Aorta (tissue), 5 donors: Measurements from ENCODE around the gene GMFB. TPM values are rescaled to one million over a fixed set of nuclear protein-coding genes. Genes with fewer than 3 reads are reported as not detected.
A peak's percentile ranks its signal among the peaks of the same experiment; 100 is the strongest.
"Not testable (repeated sequence)": the region's sequence is repeated elsewhere in the genome, so short reads cannot be mapped to it uniquely, and the experiment has no call there.

ENCODE experiments used
- ATAC-seq: fragments of 200-7000 bp; cut with Tn5 transposase; one replicate; pipeline ENCODE4 v1.9.1; 2022; ENCODE audit warnings: moderate library complexity; ENCODE audit not compliant: low FRiP score
- DNase-seq, 2 donors: peaks; one replicate each; pipeline ENCODE4 v3.0.0-alpha.2; 2020
- H3K27ac ChIP-seq, 2 donors: one replicate each; pipeline ENCODE4 v1.5.1; 2013; ENCODE audit warnings: low read length in 2 of 2, mild to moderate bottlenecking in 2 of 2, moderate library complexity in 2 of 2, control low read depth in 1 of 2, inconsistent platforms in 1 of 2, low read depth in 1 of 2
- H3K27me3 ChIP-seq, 2 donors: one replicate each; pipeline ENCODE4 v1.6.1; 2013; ENCODE audit warnings: control low read depth in 1 of 2, low read length in 1 of 2, mild to moderate bottlenecking in 1 of 2, moderate library complexity in 1 of 2; ENCODE audit not compliant: insufficient read depth in 2 of 2, control insufficient read depth in 1 of 2
- H3K36me3 ChIP-seq, 2 donors: one replicate each; pipeline ENCODE4 v1.6.1; 2013; ENCODE audit warnings: control low read depth in 1 of 2, low read length in 1 of 2, mild to moderate bottlenecking in 1 of 2; ENCODE audit not compliant: insufficient read depth in 2 of 2, control insufficient read depth in 1 of 2
- H3K4me1 ChIP-seq, 2 donors: one replicate each; pipeline ENCODE4 v1.6.1; 2013; ENCODE audit warnings: low read length in 2 of 2, control low read depth in 1 of 2, mild to moderate bottlenecking in 1 of 2, moderate library complexity in 1 of 2; ENCODE audit not compliant: insufficient read depth in 2 of 2, control insufficient read depth in 1 of 2
- H3K4me3 ChIP-seq, 2 donors: one replicate each; pipeline ENCODE4 v1.5.1; 2013; ENCODE audit warnings: low read length in 2 of 2, control low read depth in 1 of 2, mild to moderate bottlenecking in 1 of 2
- H3K9me3 ChIP-seq: one replicate; pipeline ENCODE4 v1.6.1; 2013; ENCODE audit warnings: mild to moderate bottlenecking, low read length; ENCODE audit not compliant: control insufficient read depth
- WGBS, 2 donors: extraction: QIAGEN DNeasy Blood & Tissue Kit; methylation state at CpG; one replicate each; pipeline ENCODE4 v1.1.7; 2013; 5-methylcytosine and 5-hydroxymethylcytosine counted together
- intact Hi-C, 2 donors: fragments of 100-400 bp; cut with DNase I; formaldehyde crosslinking; loops; one replicate each; pipeline versions ENCODE4 v1.14.2 to v1.15.0; 2022
- polyA plus RNA-seq, 2 donors: library from polyadenylated mRNA; stranded (reverse); fragments of 200-250 nt; gene quantifications; one replicate each; pipeline ENCODE4 v1.2.3, GENCODE V29; 2013
- total RNA-seq, 2 donors: library from RNA; stranded (reverse); fragmentation: NEBNext Ultra II Directional; extraction: Animal tissue kit (Norgen Biotek cat#: 25700); gene quantifications; one replicate each; pipeline ENCODE4 v1.2.1, GENCODE V29; 2021
- donor health status: healthy with polysubstance abuse.
- donor health status: Bipolar disorder and iron deficiency.
- donor health status: DM: no; HTN: no; CAD: no.
- donor health status: DM: no; HTN: no; CAD: no.
- donor health status: DM: yes; HTN: yes; CAD: no.

Gene GMFB
- total and polyA plus RNA-seq, 4 donors = 11.9 to 40.2 (median 34.6) TPM

DNA sequence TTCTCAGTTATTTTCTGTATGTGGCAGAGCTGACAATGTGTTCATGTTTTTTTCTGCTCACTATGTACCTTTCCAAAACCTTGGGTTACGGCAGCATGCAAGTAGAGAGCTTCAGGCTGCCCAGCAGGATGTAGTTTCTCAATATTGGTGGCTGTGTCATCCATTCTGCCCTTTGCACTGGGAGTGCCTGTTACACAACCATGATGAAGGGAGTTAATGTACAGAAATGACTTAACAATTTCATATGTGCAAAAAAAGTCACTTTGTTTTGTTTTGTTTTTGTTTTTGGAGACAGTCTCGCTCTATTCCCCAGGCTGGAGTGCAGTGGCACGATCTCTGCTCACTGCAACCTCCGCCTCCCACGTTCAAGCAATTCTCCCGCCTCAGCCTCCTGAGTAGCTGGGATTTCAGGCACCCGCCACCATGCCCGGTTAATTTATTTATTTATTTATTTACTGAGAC lies 41.5 kb downstream of the GMFB start:
- Histone ChIP-seq H3K4me3 (no peak overlapping the region), H3K9me3 (no peaks in the 10 kb centered on the region), H3K27me3 (no peaks in the 10 kb centered on the region), H3K4me1 (no peaks in the 10 kb centered on the region), H3K27ac (no peak overlapping the region), H3K36me3 (no peaks in the 10 kb centered on the region)
- no peak for DNase-seq
- intact Hi-C loops = no loop called here
- 93 to 95% methylated on average over 8 of the region's 8 CpGs for WGBS, 2 donors
- ATAC-seq = no peak

DNA sequence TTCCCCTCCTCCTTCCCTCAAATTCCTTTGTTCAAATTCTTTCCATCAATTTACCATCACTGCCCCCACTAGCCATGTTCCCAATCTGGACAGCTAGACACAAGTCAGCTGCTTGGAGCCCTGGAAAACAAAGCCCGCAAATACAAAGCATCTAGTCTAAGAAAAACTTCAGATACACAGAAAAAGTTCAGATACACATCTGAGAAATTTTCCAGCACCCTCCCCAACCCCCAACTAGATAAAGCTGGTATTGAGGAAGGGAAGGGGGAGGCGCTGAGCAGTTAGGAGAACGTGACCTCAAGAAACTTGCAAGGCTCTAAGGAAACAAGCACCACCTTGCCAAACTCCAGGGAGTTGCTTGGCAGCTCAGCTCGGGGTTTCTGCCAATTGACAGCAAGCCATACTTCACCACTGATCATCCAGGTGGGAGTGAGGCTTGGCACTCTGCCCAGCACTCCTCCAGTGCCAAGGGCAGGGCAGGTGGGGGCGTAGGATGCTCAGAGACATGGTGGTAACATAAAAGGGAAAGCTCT lies 42.6 kb downstream of the GMFB start:
- ATAC-seq = no peak
- WGBS, 2 donors = 12 to 17% methylated on average over 5 of the region's 5 CpGs
- intact Hi-C loops = no loop called here
- Histone ChIP-seq H3K9me3 (no peaks in the 10 kb centered on the region), H3K27ac (no peak overlapping the region), H3K27me3 (no peaks in the 10 kb centered on the region), H3K4me3 (no peak overlapping the region), H3K4me1 (no peaks in the 10 kb centered on the region), H3K36me3 (no peaks in the 10 kb centered on the region)
- no peak for DNase-seq

DNA sequence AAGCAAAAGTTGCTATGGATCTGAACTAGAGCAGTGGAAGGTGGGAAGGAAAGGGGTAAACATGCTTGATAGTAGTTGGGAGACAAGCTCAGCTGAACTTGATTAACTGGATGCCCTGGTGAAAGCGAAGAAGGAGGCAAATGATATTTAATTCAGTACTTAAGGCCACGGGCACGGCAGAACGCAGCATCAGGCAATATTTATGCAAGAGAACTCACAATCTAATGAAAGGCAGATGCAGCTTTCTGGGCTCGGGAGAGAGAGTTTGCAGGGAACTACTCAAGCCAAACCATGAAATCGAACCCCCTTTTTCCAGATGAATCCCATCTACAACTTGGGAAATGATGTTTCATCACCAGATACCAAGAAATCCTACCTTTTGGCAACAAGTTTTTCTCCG lies 44.1 kb downstream of the GMFB start:
- Histone ChIP-seq H3K27me3 (no peaks in the 10 kb centered on the region), H3K9me3 (no peaks in the 10 kb centered on the region), H3K4me3 (no peak overlapping the region), H3K4me1 (peaks cover 0 to 4% of the 10 kb centered on the region in 2 donors), H3K27ac (no peak overlapping the region), H3K36me3 (no peaks in the 10 kb centered on the region)
- DNase-seq (no peak), ATAC-seq (no peak)
- WGBS, 2 donors = 80 to 85% methylated on average over 7 of the region's 7 CpGs
- intact Hi-C loops = loop anchor here in 1 of 2 donors (5.0 kb wide), 1 partner anchor 77 kb away; no protein-coding TSS in a partner anchor

DNA sequence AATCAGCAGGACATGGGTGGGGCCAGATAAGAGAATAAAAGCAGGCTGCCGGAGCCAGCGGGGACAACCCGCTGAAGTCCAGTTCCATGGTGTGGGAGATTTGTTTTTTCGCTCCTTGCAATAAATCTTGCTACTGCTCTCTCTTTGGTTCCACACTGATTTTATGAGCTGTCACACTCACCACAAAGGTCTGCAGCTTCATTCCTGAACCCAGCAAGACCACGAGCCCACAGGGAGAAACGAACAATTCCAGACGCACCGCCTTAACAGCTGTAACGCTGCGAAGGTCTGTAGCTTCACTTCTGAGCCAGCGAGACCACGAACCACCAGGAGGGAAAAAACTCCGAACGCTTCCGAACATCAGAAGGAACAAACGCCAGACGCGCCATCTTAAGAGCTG lies 44.8 kb downstream of the GMFB start:
- intact Hi-C loops = loop anchor here in 1 of 2 donors (5.0 kb wide), 1 partner anchor 77 kb away; no protein-coding TSS in a partner anchor
- Histone ChIP-seq H3K9me3 (no peaks in the 10 kb centered on the region), H3K4me1 (peaks cover 0 to 6% of the 10 kb centered on the region in 2 donors), H3K27me3 (no peaks in the 10 kb centered on the region), H3K36me3 (no peaks in the 10 kb centered on the region), H3K4me3 (no peak overlapping the region), H3K27ac (no peak overlapping the region)
- ATAC-seq (no peak), DNase-seq (no peak)
- WGBS, 2 donors = 72 to 85% methylated on average over 18 of the region's 18 CpGs

DNA sequence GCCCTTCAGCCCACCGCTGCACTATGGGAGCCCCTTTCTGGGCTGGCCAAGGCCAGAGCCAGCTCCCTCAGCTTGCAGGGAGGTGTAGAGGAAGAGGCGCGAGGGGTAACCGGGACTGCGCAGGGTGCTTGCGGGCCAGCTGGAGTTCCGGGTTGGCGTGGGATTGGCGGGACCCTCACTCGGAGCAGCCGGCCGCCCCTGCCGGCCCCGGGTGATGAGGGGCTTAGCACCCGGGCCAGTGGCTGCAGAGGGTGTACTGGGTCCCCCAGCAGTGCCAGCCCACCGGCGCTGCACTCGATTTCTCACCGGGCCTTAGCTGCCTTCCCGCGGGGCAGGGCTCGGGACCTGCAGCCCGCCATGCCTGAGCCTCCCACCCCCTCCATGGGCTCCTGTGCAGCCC lies 45.8 kb downstream of the GMFB start:
- not testable (repeated sequence) for H3K27me3 ChIP-seq, ATAC-seq, H3K4me1 ChIP-seq, H3K4me3 ChIP-seq, DNase-seq, H3K9me3 ChIP-seq, H3K36me3 ChIP-seq, H3K27ac ChIP-seq
- 96 to 97% methylated on average over 15 to 22 of the region's 23 CpGs for WGBS, 2 donors
- intact Hi-C loops = loop anchor here in 1 of 2 donors (5.0 kb wide), 1 partner anchor 76 kb away; no protein-coding TSS in a partner anchor

DNA sequence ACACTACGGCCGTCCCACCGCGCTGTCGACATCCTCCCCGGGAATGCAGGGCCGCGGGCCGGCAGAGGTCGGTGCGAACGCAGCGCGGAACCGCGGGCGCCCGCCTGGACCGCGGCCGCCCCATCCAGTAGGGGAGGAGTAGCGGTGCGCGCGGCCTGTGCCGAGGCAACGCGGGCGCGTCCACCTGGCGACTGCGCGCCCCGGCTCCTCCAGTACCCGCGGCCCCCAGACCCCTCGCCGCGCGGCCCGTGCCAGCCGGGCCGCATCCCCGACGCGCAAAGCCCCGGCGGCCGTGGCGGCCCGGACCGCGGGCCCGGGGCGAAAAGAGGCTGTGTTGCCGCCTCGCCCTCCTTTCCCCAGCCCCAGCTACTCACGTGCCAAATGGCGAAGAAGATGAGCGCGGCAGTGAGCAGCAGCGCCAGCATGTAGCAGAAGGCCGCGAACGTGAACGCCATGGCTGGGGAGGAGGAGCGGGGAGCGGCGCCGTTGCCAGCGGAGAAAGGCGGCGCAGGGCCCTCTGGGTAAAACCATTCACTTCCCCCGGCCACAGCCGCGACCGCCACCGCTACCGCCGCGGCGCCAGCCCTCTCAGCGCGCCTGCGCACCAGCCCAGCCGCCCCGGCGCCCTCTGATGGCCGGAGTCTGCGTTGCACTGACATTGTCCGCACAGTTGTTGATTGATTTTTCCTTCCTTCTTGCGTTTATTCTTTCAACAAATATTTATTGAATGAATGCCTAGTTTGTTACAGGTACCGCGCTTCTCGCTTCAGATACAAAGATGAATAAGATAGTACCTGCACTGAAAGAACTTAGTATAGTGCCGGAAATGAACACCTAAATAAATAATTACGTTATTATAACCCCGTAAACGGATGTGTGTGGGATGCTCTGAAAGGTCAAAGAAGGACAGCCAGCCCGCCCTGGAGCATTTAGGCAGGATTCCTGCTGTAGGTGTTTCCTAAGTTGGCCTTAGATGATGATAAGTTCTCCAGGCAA lies 47.6 kb downstream of the GMFB start, which contains the start of gene CNIH1:
Gene CNIH1, minus strand, starts transcription at position 502 of the 996 bp plus-strand sequence. Its CDS starts 47 bp downstream, at position 455.
- no peaks in the 10 kb centered on the region for H3K9me3 ChIP-seq
- H3K36me3 ChIP-seq = peaks cover 0 to 2% of the 10 kb centered on the region in 2 donors
- H3K4me3 ChIP-seq = peak within 1 kb of the TSS; percentile 69 to 97
- intact Hi-C loops = loop anchor here in 1 of 2 donors (5.0 kb wide), 1 partner anchor 74 kb away; no protein-coding TSS in a partner anchor
- peaks cover 0 to 6% of the 10 kb centered on the region in 2 donors for H3K4me1 ChIP-seq
- DNase-seq = peak; percentile 95 to 97
- peak; percentile 99 for ATAC-seq
- no peaks in the 10 kb centered on the region for H3K27me3 ChIP-seq
- peak within 1 kb of the TSS; percentile 83 to 98 for H3K27ac ChIP-seq
- 0% methylated on average over 93 to 100 of the region's 100 CpGs for WGBS, 2 donors

DNA sequence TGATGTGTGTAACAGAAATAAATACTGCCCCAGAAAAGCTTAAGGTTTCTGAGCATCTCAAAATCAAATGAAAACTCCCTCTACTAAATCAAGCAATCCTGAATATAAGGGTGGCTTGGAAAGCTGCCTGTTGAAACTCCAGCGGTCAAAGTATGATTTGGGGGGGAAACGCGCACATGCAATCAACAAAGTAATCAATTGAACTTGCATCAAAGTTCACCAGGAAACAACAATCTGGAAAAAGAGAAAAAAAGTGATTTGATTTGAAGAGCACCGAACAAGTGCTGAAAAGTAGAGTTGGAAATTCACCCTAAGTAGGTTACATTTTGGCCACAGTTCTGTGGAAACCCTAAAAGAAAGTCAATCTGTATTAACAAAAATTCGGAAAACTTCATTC lies 48.3 kb downstream of the GMFB start:
- H3K27ac ChIP-seq = peak overlapping the region; percentile 83 to 98
- no peaks in the 10 kb centered on the region for H3K27me3 ChIP-seq
- peaks cover 0 to 9% of the 10 kb centered on the region in 2 donors for H3K4me1 ChIP-seq
- peak overlapping the region; percentile 69 to 97 for H3K4me3 ChIP-seq
- 0 to 1% methylated on average over 5 of the region's 5 CpGs for WGBS, 2 donors
- no peaks in the 10 kb centered on the region for H3K9me3 ChIP-seq
- H3K36me3 ChIP-seq = peaks cover 0 to 2% of the 10 kb centered on the region in 2 donors
- DNase-seq = no peak
- ATAC-seq = no peak
- intact Hi-C loops = loop anchor here in 1 of 2 donors (5.0 kb wide), 1 partner anchor 73 kb away; no protein-coding TSS in a partner anchor

DNA sequence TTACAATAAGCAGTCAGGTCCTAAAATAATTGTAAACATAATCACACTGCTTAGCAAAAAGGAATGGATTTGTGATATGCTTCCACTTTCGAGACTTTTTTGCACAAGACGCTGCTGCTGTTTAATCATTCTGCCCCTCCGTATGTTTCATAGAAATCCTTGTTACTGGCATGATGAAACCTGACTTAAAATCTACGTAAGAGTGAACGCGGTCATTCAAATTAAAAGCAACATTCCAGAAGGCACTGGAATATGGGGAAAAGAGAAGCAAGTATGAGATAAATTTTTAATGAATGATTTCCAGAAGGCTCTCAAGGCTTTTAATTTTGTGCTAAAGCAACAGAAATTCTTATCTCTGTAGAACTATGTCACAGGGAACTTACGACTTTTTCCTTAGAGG lies 48.7 kb downstream of the GMFB start:
- WGBS, 2 donors = 42 to 45% methylated on average over 7 of the region's 7 CpGs

More for the DNA sequence above, 48.7 kb downstream of the GMFB start:
- H3K27ac ChIP-seq = peak overlapping the region in 1 of 2 donors; percentile 57
- DNase-seq (no peak), ATAC-seq (no peak)
- no peaks in the 10 kb centered on the region for H3K27me3 ChIP-seq
- intact Hi-C loops = loop anchor here in 1 of 2 donors (5.0 kb wide), 1 partner anchor 73 kb away; no protein-coding TSS in a partner anchor
- H3K4me1 ChIP-seq = peaks cover 0 to 9% of the 10 kb centered on the region in 2 donors
- peak overlapping the region; percentile 69 to 97 for H3K4me3 ChIP-seq
- peaks cover 0 to 2% of the 10 kb centered on the region in 2 donors for H3K36me3 ChIP-seq
- no peaks in the 10 kb centered on the region for H3K9me3 ChIP-seq
